GM06990 (cell line): Measurements from ENCODE around the gene RANBP10.

Experiments used
- DNase-seq: peaks from one replicate; pipeline ENCODE4 v3.0.0-alpha.2; 2011; ENCODE audit not compliant: insufficient read length; ENCODE audit errors: extremely low read depth
- H3K27me3 ChIP-seq: replicated peaks from 2 replicates; pipeline ENCODE4 v1.6.0; 2011; ENCODE audit warnings: low read length; ENCODE audit not compliant: control insufficient read depth, insufficient read depth
- H3K36me3 ChIP-seq: 2 replicates; pipeline ENCODE4 v1.5.1; 2011; ENCODE audit warnings: low read length; ENCODE audit not compliant: control insufficient read depth, insufficient read depth
- H3K4me3 ChIP-seq: replicated peaks from 2 replicates; pipeline ENCODE4 v1.5.1; 2011; ENCODE audit warnings: low read depth, mild to moderate bottlenecking, control low read depth, low read length
- TF ChIP-seq, protein P1 (sequence below): IDR thresholded peaks from 2 replicates; pipeline ENCODE4 v1.5.1; 2011; ENCODE audit warnings: low read length, control low read depth, mild to moderate bottlenecking, inconsistent platforms; ENCODE audit not compliant: insufficient read depth, poor library complexity, severe bottlenecking

Gene RANBP10

DNA sequence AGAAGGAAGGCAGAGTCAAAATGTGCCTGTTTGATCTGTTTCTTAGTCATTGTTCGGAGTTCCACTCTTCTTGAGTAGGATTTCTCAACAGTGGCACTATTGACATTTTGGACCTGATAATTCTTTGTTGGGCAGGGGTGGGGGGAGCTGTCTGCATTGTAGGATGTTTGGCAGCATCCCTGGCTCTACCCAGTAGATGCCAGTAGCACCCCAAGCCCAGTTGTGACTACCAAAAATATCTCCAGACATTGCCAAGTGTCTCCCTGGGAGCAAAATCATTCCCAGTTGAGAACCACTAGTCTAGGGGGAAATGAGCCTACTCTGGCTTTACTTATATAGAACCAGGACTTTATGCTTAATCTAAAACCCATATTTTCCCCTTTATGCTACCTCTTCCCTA is 86.1 kb downstream of the RANBP10 start:
- no peaks in the 10 kb centered on the region for H3K27me3 ChIP-seq
- peaks cover 15% of the 10 kb centered on the region for H3K36me3 ChIP-seq
- DNase-seq, result no peak
- H3K4me3 ChIP-seq, result peak overlapping the region; percentile 76
- TF ChIP-seq, protein P1, sequence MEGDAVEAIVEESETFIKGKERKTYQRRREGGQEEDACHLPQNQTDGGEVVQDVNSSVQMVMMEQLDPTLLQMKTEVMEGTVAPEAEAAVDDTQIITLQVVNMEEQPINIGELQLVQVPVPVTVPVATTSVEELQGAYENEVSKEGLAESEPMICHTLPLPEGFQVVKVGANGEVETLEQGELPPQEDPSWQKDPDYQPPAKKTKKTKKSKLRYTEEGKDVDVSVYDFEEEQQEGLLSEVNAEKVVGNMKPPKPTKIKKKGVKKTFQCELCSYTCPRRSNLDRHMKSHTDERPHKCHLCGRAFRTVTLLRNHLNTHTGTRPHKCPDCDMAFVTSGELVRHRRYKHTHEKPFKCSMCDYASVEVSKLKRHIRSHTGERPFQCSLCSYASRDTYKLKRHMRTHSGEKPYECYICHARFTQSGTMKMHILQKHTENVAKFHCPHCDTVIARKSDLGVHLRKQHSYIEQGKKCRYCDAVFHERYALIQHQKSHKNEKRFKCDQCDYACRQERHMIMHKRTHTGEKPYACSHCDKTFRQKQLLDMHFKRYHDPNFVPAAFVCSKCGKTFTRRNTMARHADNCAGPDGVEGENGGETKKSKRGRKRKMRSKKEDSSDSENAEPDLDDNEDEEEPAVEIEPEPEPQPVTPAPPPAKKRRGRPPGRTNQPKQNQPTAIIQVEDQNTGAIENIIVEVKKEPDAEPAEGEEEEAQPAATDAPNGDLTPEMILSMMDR, result no peak

DNA sequence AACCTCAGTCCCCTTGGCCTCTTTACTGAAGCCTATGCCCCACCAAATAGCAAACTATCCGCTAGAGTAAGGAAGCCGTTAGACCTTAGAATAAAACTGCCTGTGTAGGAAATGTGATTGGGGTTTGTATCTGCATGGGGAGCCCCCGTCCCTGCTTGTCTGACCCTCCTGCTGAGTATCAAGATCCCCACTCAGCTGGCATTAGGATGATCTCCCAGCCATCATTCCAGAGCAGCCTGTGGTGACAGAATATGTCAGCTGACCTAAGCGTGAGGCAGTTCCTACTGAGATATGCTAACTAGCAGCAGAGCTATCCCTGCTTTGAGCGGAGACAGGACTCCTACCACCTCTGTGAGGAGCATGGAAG is 86.6 kb downstream of the RANBP10 start:
- no peak for DNase-seq
- Histone ChIP-seq H3K4me3 (peak overlapping the region; percentile 76), H3K36me3 (peaks cover 12% of the 10 kb centered on the region), H3K27me3 (no peaks in the 10 kb centered on the region)
- TF ChIP-seq, protein P1, result no peak

DNA sequence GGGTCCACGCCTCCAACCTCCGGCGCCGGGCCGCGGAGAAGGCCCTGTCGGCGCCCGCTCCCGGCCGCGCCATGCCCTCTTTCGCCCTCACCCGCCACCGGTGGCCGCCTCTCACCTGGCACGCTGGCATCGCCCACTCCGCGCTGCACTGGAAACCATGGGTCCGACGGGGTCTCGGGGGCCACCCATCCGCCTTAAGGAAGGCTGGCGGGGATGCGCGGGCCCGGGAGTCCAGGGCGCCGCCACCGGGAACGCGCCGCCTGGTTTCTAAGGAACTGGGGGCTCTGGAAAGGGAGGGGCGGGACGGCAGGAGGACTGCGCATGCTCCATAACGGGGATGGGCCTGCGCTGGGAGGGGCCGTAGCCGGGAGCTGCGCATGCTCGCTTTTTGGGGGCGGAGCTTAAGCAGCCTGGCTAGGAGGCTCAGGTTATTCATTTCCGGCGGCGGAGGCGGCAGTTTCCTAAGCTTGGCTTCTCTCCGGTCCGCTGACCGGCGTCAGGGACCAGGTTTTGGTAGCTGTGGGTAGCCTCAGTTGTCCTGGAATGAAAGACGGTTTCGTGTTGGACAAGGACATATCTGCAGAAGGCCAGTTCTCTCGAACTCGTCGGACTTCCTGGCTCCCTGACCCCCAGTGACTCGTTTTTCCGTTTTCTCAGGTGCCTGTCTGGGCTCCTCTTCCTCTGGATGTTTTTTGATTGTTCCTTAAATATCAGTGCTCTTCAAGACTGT is 87.1 kb downstream of the RANBP10 start, which contains the start of gene GFOD2:
GFOD2 (minus strand) TSS at position 269 of the 730 bp plus-strand sequence. CDS start 33,601 bp downstream, outside the sequence.
- H3K36me3 ChIP-seq, result peaks cover 9% of the 10 kb centered on the region
- H3K27me3 ChIP-seq, result no peaks in the 10 kb centered on the region
- peak; percentile 94 for DNase-seq
- TF ChIP-seq, protein P1, result no peak
- peak within 1 kb of the TSS; percentile 76 for H3K4me3 ChIP-seq

DNA sequence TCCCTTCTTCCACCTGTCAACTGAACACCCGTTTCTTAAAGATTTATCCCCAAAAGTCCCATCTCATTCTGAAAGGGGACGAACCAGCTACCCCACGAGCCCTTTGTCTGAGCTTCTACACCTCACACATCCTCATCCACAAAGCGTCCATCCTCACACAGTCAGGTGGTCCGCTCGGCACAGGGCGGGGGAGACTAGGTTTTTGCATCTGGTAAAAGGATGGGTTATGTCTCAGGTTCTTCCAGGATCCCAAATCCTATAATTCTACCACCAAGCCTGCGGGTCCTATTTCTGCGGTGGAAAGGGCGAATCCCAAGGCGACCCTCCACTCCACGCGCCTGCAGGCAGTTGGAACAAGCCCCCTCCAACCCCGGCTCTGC is 87.7 kb downstream of the RANBP10 start:
- DNase-seq, result no peak
- Histone ChIP-seq H3K4me3 (peak overlapping the region; percentile 76), H3K36me3 (peaks cover 5% of the 10 kb centered on the region), H3K27me3 (no peaks in the 10 kb centered on the region)
- TF ChIP-seq, protein P1, result no peak

DNA sequence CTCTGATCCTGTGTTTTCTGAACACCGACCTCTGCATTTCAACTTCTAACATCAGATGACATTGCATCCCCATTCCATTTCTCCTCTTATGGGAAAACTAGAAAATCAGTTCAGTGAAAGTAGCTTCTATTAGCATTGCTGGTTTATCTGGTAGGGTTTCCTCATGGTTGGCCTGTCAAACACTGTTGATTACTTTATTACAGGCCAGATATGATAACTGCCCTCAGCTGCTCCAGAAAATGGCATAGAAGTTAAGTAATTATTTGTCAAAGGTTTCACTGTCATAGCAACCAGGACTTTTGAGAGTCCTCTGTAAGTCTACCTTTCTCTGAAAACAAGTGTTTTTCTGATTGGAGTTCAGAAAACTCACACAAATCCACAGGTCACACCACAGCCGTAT is 90.3 kb downstream of the RANBP10 start:
- TF ChIP-seq, protein P1, result no peak
- no peak overlapping the region for H3K4me3 ChIP-seq
- no peaks in the 10 kb centered on the region; the same call in 1 of the 2 replicates for H3K36me3 ChIP-seq
- no peaks in the 10 kb centered on the region for H3K27me3 ChIP-seq
- DNase-seq, result no peak
